ENCODE measurements around the gene ZNF716. TPM values are rescaled to one million over a fixed set of nuclear protein-coding genes. Genes with fewer than 3 reads are reported as not detected.
"Not testable (repeated sequence)": the region's sequence is repeated elsewhere in the genome, so short reads cannot be mapped to it uniquely, and the experiment has no call there.

Gene ZNF716
- total RNA-seq, 1 experiment from 2014 or later, result not detected

DNA sequence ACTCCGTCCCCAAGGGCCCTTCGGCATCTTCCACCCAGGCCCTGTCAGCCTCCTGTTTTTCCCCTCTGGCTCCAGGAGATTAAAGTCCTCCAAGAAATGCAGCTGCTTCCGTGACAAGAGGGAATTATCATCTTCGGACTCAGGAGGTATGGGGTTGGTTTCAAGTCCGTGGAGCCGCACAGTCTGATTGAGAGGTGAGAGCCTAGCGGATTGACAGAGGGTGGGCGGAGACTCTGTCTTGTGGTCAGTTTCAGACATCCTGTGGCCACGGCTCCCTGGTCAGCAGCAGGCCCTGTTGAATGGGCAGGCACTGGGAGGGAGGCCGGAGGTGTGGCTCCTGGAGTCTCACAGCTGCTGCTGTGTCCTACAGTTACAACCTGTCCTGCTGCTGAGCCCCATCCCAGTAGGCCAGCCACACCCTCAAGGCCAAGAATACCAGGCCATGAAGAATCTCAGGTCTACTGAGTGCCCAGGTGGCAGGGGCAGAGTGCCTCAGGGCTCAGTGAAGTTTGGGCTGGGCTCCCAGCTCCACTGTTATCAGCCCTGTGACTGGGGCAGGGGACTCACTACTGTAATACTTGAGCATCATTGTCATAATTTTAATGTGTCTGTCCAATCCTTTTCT is 49.3 kb upstream of the ZNF716 start:
- Histone ChIP-seq H2BK12ac (ENCODE audit: insufficient read length, low read depth, low read length) (no peak overlapping the region), H4K5ac (ENCODE audit: insufficient read length, low read depth, low read length) (no peak overlapping the region), H3K4me2 (ENCODE audit: insufficient read depth, insufficient read length, low read length) (no peak overlapping the region), H3T11ph (ENCODE audit: low read length) (no peak overlapping the region), H3K56ac (ENCODE audit: insufficient read length, low read depth, low read length) (no peak overlapping the region), H3K9me3 (ENCODE audit: control insufficient read depth, low read depth, low read length) (peaks cover 89% of the 10 kb centered on the region), H4K20me1 (ENCODE audit: control insufficient read depth, insufficient read depth, insufficient read length) (no peaks in the 10 kb centered on the region), H3K14ac (ENCODE audit: insufficient read depth, low read length) (no peak overlapping the region), H3K9ac (ENCODE audit: extremely low read depth, insufficient read length, low read length) (no peak overlapping the region), H2AK5ac (ENCODE audit: insufficient read length, low read length) (no peak overlapping the region), H4K8ac (replicated peaks; ENCODE audit: insufficient read length, low read depth, low read length) (no peak overlapping the region), H3K79me2 (ENCODE audit: insufficient read depth, low read length) (no peaks in the 10 kb centered on the region), H3K79me1 (ENCODE audit: insufficient read depth, low read depth, low read length, poor library complexity, severe bottlenecking) (no peaks in the 10 kb centered on the region), H3K23ac (ENCODE audit: insufficient read length, low read depth, low read length) (no peak overlapping the region), H2AFZ (ENCODE audit: low read length) (no peak overlapping the region), H3K27ac (ENCODE audit: insufficient read length, low read depth, low read length) (no peak overlapping the region), H3K4me1 (ENCODE audit: insufficient read depth, low read length) (no peaks in the 10 kb centered on the region), H2BK120ac (ENCODE audit: low read depth, low read length, poor library complexity, severe bottlenecking) (no peak overlapping the region), H3K4ac (ENCODE audit: low read depth, low read length) (no peak overlapping the region), H2BK15ac (ENCODE audit: low read depth, low read length) (no peak overlapping the region), H3K27me3 (ENCODE audit: insufficient read depth, low read length) (no peaks in the 10 kb centered on the region), H4K91ac (ENCODE audit: insufficient read length, low read depth, low read length) (no peak overlapping the region), H3K18ac (ENCODE audit: insufficient read length, low read depth, low read length) (no peak overlapping the region), H2BK20ac (ENCODE audit: low read depth, low read length, poor library complexity, severe bottlenecking) (no peak overlapping the region), H2BK5ac (ENCODE audit: insufficient read length, low read length) (no peak overlapping the region), H3K23me2 (ENCODE audit: insufficient read length, low read depth, low read length, poor library complexity, severe bottlenecking) (no peaks in the 10 kb centered on the region)
- no peak for DNase-seq
- Mint-ChIP-seq H3K4me1 (no peaks in the 10 kb centered on the region), H3K27ac (no peak overlapping the region), H3K9me3 (peaks cover 92 to 96% of the 10 kb centered on the region in 2 experiments), H3K27me3 (ENCODE audit: low read depth) (no peaks in the 10 kb centered on the region; the same call in 1 of the 2 replicates), H3K36me3 (ENCODE audit: insufficient read depth in 1 of 3, low read depth in 3 of 3) (peaks cover 15 to 31% (median 16%) of the 10 kb centered on the region in 3 experiments), H3K4me3 (no peak overlapping the region)
- TF ChIP-seq, protein P1, sequence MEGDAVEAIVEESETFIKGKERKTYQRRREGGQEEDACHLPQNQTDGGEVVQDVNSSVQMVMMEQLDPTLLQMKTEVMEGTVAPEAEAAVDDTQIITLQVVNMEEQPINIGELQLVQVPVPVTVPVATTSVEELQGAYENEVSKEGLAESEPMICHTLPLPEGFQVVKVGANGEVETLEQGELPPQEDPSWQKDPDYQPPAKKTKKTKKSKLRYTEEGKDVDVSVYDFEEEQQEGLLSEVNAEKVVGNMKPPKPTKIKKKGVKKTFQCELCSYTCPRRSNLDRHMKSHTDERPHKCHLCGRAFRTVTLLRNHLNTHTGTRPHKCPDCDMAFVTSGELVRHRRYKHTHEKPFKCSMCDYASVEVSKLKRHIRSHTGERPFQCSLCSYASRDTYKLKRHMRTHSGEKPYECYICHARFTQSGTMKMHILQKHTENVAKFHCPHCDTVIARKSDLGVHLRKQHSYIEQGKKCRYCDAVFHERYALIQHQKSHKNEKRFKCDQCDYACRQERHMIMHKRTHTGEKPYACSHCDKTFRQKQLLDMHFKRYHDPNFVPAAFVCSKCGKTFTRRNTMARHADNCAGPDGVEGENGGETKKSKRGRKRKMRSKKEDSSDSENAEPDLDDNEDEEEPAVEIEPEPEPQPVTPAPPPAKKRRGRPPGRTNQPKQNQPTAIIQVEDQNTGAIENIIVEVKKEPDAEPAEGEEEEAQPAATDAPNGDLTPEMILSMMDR (conservative IDR thresholded peaks at IDR 0.05), result no peak
- WGBS (ENCODE audit: extremely low coverage, insufficient read length, low lambda C conversion rate), result no CpG with 5 or more reads among the region's 10 CpGs

DNA sequence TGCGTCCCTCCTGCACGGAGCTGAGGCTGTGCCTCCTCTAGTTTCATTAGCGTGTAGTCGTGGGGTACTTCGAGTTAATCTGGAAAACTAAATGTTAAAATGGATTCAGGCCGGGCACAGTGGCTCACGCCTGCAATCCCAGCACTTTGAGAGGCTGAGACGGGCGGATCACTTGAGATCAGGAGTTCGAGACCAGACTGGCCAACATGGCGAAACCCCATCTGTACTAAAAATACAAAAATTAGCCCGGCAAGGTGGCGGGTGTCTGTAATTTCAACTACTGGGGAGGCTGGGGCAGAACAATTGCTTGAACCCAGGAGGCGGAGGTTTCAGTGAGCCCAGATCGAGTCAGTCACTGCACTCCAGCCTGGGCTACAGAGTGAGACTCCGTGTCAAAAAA is 46.9 kb upstream of the ZNF716 start:
- not testable (repeated sequence) for H2BK15ac ChIP-seq (ENCODE audit: low read depth, low read length); H3K23ac ChIP-seq (ENCODE audit: insufficient read length, low read depth, low read length); H4K20me1 ChIP-seq (ENCODE audit: control insufficient read depth, insufficient read depth, insufficient read length); H2AFZ ChIP-seq (ENCODE audit: low read length); H3K79me2 ChIP-seq (ENCODE audit: insufficient read depth, low read length); H3K4me1 ChIP-seq (ENCODE audit: insufficient read depth, low read length); H3K4me1 Mint-ChIP-seq; H3K4me3 Mint-ChIP-seq; H3K4me2 ChIP-seq (ENCODE audit: insufficient read depth, insufficient read length, low read length); H3T11ph ChIP-seq (ENCODE audit: low read length); H3K27ac Mint-ChIP-seq; H3K27me3 Mint-ChIP-seq (ENCODE audit: low read depth); H2BK20ac ChIP-seq (ENCODE audit: low read depth, low read length, poor library complexity, severe bottlenecking); H3K23me2 ChIP-seq (ENCODE audit: insufficient read length, low read depth, low read length, poor library complexity, severe bottlenecking); H3K27ac ChIP-seq (ENCODE audit: insufficient read length, low read depth, low read length); H2AK5ac ChIP-seq (ENCODE audit: insufficient read length, low read length); H2BK120ac ChIP-seq (ENCODE audit: low read depth, low read length, poor library complexity, severe bottlenecking); H2BK12ac ChIP-seq (ENCODE audit: insufficient read length, low read depth, low read length); H3K79me1 ChIP-seq (ENCODE audit: insufficient read depth, low read depth, low read length, poor library complexity, severe bottlenecking); H2BK5ac ChIP-seq (ENCODE audit: insufficient read length, low read length); H3K27me3 ChIP-seq (ENCODE audit: insufficient read depth, low read length); H4K5ac ChIP-seq (ENCODE audit: insufficient read length, low read depth, low read length); H3K14ac ChIP-seq (ENCODE audit: insufficient read depth, low read length); H3K18ac ChIP-seq (ENCODE audit: insufficient read length, low read depth, low read length); H4K8ac ChIP-seq (replicated peaks; ENCODE audit: insufficient read length, low read depth, low read length); H4K91ac ChIP-seq (ENCODE audit: insufficient read length, low read depth, low read length); H3K56ac ChIP-seq (ENCODE audit: insufficient read length, low read depth, low read length); H3K9ac ChIP-seq (ENCODE audit: extremely low read depth, insufficient read length, low read length); H3K4ac ChIP-seq (ENCODE audit: low read depth, low read length); DNase-seq
- WGBS (ENCODE audit: extremely low coverage, insufficient read length, low lambda C conversion rate), result no CpG with 5 or more reads among the region's 16 CpGs
- Mint-ChIP-seq H3K9me3 (peaks cover 94 to 96% of the 10 kb centered on the region in 2 experiments), H3K36me3 (ENCODE audit: insufficient read depth in 1 of 3, low read depth in 3 of 3) (peaks cover 13 to 33% (median 18%) of the 10 kb centered on the region in 3 experiments)
- peaks cover 89% of the 10 kb centered on the region for H3K9me3 ChIP-seq (ENCODE audit: control insufficient read depth, low read depth, low read length)
